GM18873 (cell line): Measurements from ENCODE around the gene ATG4C.

Source experiments
- ATAC-seq: cut with Tn5 transposase; IDR thresholded peaks from one replicate; pipeline ENCODE4 v1.9.1; 2021; ENCODE audit warnings: mild to moderate bottlenecking, moderate library complexity, moderate number of reproducible peaks; ENCODE audit not compliant: unreplicated experiment, low FRiP score

The ATG4C gene

DNA sequence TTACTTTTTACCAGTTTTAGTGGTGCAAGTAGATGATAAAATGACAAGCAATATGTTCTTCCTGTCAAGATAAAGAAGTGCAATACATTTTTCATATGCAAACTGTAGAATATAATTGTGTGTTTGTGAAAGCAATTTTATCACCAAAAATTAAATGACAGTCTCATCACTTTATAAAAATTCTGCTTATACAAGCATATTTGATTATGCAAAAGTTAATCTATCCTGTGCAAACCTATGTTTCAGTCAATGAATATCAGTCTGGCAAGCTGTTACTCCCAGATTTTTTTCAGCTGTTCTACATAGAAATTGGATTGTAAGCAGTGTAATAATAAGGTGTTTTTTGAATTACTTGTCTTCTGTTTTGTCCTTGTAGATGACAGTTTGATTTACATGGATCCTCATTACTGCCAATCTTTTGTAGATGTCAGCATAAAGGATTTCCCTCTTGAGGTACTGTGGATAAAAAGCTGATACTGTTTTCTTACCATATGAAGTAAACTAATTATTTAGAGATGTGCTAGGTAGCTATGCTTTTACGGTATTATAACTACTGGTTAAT, 50.5 kb downstream of the ATG4C start:
- ATAC-seq, result no peak

GRCh38 chr1:62836856-62837540, 53.1 kb downstream of the ATG4C start:
- no peak for ATAC-seq

DNA sequence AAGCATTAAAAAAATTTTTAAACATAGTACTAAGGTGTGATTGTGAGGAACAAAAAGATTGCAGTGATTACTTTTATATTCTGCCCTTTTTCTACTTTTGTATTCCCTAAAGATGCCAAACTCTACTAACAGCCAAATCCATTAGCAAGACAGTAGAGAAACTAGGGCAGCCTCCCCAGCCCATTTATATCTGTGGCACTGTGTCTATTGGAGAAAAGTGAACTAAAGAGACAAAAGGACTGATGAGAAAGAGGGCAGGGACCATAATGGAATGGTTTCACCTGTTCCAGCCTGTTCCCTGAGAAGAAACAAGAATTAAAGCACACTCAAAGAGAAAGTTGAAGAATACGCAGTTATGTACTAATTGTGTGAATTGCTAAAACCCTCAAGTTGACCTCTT, 56.6 kb downstream of the ATG4C start:
- no peak for ATAC-seq

- ATAC-seq, result no peak
Measured at GRCh38 chr1:62841587-62842169, 57.7 kb downstream of the ATG4C start.

GRCh38 chr1:62844030-62844429, 60.1 kb downstream of the ATG4C start:
- ATAC-seq, result no peak

- no peak for ATAC-seq
Measured at GRCh38 chr1:62849031-62849430, 65.1 kb downstream of the ATG4C start.

GRCh38 chr1:62852253-62852652, 68.3 kb downstream of the ATG4C start:
- no peak for ATAC-seq

GRCh38 chr1:62856960-62857359, 73.0 kb downstream of the ATG4C start:
- ATAC-seq, result no peak

- no peak for ATAC-seq
Measured at GRCh38 chr1:62869217-62869754, 85.4 kb downstream of the ATG4C start.

GRCh38 chr1:62870148-62870547, 86.2 kb downstream of the ATG4C start:
- no peak for ATAC-seq

DNA sequence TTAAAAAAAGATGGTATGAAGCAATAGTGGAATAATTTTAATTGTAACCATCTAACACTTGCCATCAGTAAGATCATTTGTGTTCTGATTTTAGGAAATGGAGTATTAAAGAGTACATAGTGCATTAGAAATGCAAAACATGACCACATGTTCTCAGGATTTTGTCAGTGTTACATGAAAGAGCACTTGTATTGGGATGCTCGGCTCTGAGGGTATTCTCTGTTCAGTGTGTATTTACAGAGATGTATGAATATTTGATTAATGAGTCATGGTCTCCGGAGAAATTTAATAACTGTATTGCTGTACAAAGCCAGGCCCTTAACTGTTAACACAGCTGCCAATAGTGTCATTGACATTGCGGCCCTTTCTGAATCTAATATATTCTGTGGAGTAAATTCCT, 91.7 kb downstream of the ATG4C start:
- no peak for ATAC-seq

DNA sequence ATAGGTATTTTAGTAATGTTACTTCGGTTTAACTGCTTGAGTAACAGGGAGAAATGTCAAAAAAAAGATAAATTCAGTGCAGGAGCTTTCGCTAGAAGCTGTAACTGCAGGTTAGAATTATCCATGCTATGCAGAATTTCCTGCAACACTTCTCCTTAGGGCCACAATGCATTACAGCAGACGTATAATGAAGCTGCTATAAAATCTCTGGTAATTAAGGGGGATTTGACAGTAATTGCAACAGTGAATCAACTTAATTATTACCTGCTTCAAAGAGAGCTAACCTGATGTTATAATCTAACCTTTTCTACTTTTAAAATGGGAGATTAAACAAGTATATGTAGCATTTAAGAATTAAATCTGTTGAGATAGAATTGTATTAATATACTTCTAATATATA, 92.6 kb downstream of the ATG4C start:
- ATAC-seq, result no peak

- ATAC-seq, result no peak
Measured at GRCh38 chr1:62877579-62877978, 93.6 kb downstream of the ATG4C start.

DNA sequence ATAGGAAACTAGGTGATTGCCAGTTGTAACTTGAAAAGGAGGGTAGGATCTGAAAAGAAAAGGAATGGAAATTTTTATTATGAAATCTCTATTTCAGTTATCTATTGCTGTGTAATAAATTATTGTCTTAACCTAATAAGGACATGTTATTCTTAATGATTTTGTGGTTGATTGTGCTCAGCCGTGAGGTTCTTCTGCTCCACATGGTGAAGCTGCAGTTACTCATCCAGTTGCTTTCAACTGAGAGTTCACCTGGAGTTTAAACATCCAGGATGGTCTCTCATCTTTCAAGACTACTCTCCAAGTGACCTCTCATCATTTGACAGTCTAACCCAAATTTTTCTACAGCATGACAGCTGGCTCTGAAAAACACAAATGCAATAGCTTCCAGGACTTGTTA, 96.0 kb downstream of the ATG4C start:
- ATAC-seq, result no peak

- no peak for ATAC-seq
Measured at GRCh38 chr1:62882201-62883104, 98.5 kb downstream of the ATG4C start.

DNA sequence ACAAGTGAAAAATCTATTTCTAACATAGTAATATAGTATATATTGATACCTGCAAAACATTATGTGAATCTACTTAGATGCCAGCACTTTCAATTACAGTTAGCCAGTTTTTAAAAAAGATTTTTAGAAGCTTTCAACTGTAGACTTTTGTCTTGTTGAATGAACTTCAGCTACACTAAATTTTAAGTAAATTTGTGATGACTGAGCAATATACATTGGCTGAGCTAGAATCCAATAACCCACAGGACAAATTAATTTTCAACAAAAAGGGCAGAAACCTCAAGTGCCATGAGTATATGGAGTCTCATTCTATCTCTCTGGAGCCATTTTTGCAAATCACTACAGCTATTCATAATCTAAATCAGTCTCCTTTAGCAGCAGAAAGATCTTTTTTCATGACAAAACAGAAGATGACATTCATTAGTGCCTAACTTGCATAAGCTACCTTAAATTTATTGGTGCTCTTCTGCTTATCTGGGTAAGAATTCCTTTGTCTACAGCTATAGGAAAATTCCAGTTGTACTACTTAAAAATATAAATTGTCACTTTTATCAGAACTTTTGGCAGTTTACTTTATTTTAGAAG, 100.3 kb downstream of the ATG4C start:
- ATAC-seq, result no peak

GRCh38 chr1:62887799-62888507, 104.0 kb downstream of the ATG4C start:
- ATAC-seq, result no peak

DNA sequence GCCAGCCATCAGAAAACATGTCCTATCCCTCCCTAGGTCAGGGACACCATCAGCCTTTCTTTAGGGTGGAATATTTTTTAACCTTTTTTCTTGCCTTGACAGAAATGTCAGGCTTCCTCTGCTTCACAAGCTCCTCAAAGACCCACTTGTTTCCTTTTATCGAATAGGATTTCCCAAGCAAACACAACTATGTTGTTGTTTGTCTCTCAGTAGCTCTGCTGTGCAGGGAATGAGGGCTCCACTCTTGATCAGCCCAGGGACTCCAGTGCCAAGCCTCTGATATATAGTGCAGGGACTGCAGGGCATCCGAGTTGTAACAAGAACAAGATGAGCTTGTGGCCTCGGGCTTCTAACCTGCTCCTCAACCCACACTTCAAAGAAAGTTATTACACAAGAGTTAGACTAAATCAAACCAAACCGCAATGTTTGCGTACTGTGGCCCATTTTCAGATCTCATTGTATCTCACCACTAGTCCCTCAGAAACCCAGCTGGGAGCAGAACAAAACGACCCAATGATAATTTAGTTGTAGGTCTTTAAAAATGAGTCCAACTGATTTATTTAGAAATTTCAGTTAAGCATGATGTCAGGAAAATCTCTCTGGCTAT, 108.1 kb downstream of the ATG4C start:
- ATAC-seq, result no peak

DNA sequence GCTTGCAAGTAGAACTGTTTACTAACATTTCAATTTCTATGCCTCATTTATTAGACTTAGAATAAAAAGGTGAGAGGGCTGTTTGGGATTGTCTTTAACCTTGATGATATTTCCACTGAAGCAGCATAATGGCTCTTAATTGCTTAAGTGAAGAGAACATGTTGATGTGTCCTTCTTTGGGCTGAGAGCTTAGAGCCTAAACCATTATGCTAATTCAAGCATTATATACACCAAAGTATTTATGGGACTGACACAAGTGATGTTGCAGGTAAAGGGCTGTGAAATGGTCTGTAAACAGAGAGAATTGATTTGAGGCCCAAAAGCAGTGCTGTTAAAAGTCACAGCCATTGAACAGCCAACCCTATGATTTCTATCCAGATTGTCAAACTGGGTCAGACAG, 113.9 kb downstream of the ATG4C start:
- ATAC-seq, result no peak

GRCh38 chr1:62900566-62900965, 116.6 kb downstream of the ATG4C start:
- ATAC-seq, result no peak
